Naive thymus-derived CD8-positive, alpha-beta T cell (primary cell): ENCODE results near the gene TFRC. TPM values are rescaled to one million over a fixed set of nuclear protein-coding genes. Genes with fewer than 3 reads are reported as not detected.
A peak's percentile ranks its signal among the peaks of the same experiment; 100 is the strongest.

Experiments
- ATAC-seq, 2 donors: fragments of 150-1000 bp; cut with Tn5 transposase in 1 of 2; sonication (Bioruptor Pico), chemical (Tn5 transposase) in 1 of 2; 1 replicate in 1 of 2; 2 replicates in 1 of 2; pipeline ENCODE4 v1.10.0; 2021; ENCODE audit warnings: mild to moderate bottlenecking in 2 of 2, moderate library complexity in 2 of 2
- POLR2A ChIA-PET: fragments of 350-600 bp; sonication (Branson Sonifier 250); formaldehyde crosslinking; loops from one replicate; lab custom pipeline; 2021; ENCODE audit warnings: antibody characterized with exemption; lab: Charles Lee
- DNase-seq, 10 donors: peaks; one replicate each; pipeline versions ENCODE4 v3.0.0 to v3.0.0-alpha.2; 2020 to 2022
- H3K27ac Mint-ChIP-seq, 10 donors: one replicate each; pipeline ENCODE4 v1.8.0; 2020 to 2022; ENCODE audit warnings: mild to moderate bottlenecking in 10 of 10, mixed read lengths in 10 of 10, moderate library complexity in 4 of 10, inconsistent platforms in 1 of 10
- H3K27me3 Mint-ChIP-seq, 5 donors: one replicate each; pipeline ENCODE4 v1.8.0; 2021 to 2022; ENCODE audit warnings: mixed read lengths in 5 of 5
- H3K36me3 Mint-ChIP-seq, 3 donors: one replicate each; pipeline ENCODE4 v1.8.0; 2020 to 2022; ENCODE audit warnings: mixed read lengths in 3 of 3, mild to moderate bottlenecking in 2 of 3, inconsistent platforms in 1 of 3
- H3K4me1 Mint-ChIP-seq, 4 donors: one replicate each; pipeline ENCODE4 v1.8.0; 2021 to 2022; ENCODE audit warnings: mixed read lengths in 4 of 4
- H3K4me3 Mint-ChIP-seq, 10 donors: one replicate each; pipeline ENCODE4 v1.8.0; 2020 to 2022; ENCODE audit warnings: mild to moderate bottlenecking in 10 of 10, mixed read lengths in 10 of 10, moderate library complexity in 6 of 10, inconsistent platforms in 1 of 10
- H3K9me3 Mint-ChIP-seq, 9 donors: one replicate each; pipeline ENCODE4 v1.8.0; 2020 to 2022; ENCODE audit warnings: mixed read lengths in 9 of 9, mild to moderate bottlenecking in 3 of 9, inconsistent platforms in 1 of 9, moderate library complexity in 1 of 9
- polyA plus RNA-seq, 3 donors: library from polyadenylated mRNA; unstranded; fragments of 300-500 nt; fragmentation: Illumina TruSeq; gene quantifications; one replicate each; pipeline ENCODE4 v1.2.3, GENCODE V29; 2021
- total RNA-seq, 8 experiments: library from RNA in 2 of 8; stranded (reverse) in 2 of 8; gene quantifications; one replicate each; pipeline ENCODE4 v1.2.3 and lab custom pipeline; 2021 to 2026

The TFRC gene
- total and polyA plus RNA-seq, 5 experiments from 2014 or later, result 7.1 to 55.9 (median 14.5) TPM

- DNase-seq, result no peak
- Mint-ChIP-seq H3K4me3 (no peak overlapping the region), H3K9me3 (no peaks in the 10 kb centered on the region), H3K36me3 (peaks cover 9 to 95% (median 24%) of the 10 kb centered on the region in 3 donors), H3K4me1 (no peaks in the 10 kb centered on the region), H3K27me3 (no peaks in the 10 kb centered on the region), H3K27ac (peak overlapping the region in 1 of 10 donors; percentile 55)
- no peak for ATAC-seq
- POLR2A ChIA-PET, result no interaction called here
These were observed 26.1 kb downstream of the TFRC start for GRCh38 chr3:196055683-196056270.

DNA sequence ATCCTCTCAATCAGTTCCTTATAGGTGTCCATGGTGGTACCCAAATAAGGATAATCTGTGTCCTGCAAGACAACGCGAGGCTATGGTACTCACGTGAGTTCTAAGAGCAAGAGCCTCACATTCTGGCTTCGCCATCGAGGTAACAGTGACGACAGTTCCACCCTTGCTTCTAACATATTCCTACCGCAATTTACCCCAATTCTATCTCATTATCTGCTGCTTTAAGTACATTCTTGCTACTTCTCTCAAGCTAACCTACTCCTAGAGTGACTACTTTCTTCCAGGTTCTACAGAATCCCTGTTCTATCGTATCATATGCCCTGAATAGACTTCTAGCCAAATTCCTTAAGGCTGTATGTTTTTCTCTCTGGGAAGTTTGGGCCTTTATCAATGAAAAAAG lies 26.6 kb downstream of the TFRC start:
- H3K9me3 Mint-ChIP-seq, result no peaks in the 10 kb centered on the region
- DNase-seq, result no peak
- H3K27me3 Mint-ChIP-seq, result no peaks in the 10 kb centered on the region
- no peak for ATAC-seq
- peak overlapping the region in 1 of 10 donors; percentile 55 for H3K27ac Mint-ChIP-seq
- H3K4me3 Mint-ChIP-seq, result no peak overlapping the region
- peaks cover 9 to 95% (median 22%) of the 10 kb centered on the region in 3 donors for H3K36me3 Mint-ChIP-seq
- POLR2A ChIA-PET, result interaction anchor here (0.5 kb wide), 1 partner anchor 10 kb away, joined by 3 read pairs; no protein-coding TSS in a partner anchor
- no peaks in the 10 kb centered on the region for H3K4me1 Mint-ChIP-seq

- DNase-seq (no peak), ATAC-seq (no peak)
- POLR2A ChIA-PET, result interaction anchor here (0.5 kb wide), 1 partner anchor 10 kb away, joined by 3 read pairs; no protein-coding TSS in a partner anchor
- Mint-ChIP-seq H3K36me3 (peaks cover 9 to 95% (median 18%) of the 10 kb centered on the region in 3 donors), H3K4me3 (no peak overlapping the region), H3K27ac (peak overlapping the region in 3 of 10 donors; percentile 14 to 43 (median 25)), H3K27me3 (no peaks in the 10 kb centered on the region), H3K4me1 (no peaks in the 10 kb centered on the region), H3K9me3 (no peaks in the 10 kb centered on the region)
These were observed 27.2 kb downstream of the TFRC start for GRCh38 chr3:196054661-196055060.

- Mint-ChIP-seq H3K4me1 (no peaks in the 10 kb centered on the region), H3K27me3 (no peaks in the 10 kb centered on the region), H3K27ac (peak overlapping the region in 1 of 10 donors; percentile 52), H3K36me3 (peaks cover 9 to 96% (median 17%) of the 10 kb centered on the region in 3 donors), H3K4me3 (no peak overlapping the region), H3K9me3 (no peaks in the 10 kb centered on the region)
- ATAC-seq (no peak), DNase-seq (no peak)
- POLR2A ChIA-PET, result no interaction called here
These were observed 28.4 kb downstream of the TFRC start for GRCh38 chr3:196053487-196053886.

GRCh38 chr3:196051282-196052076 lies 30.4 kb downstream of the TFRC start:
- H3K36me3 Mint-ChIP-seq, result peaks cover 4 to 88% (median 15%) of the 10 kb centered on the region in 3 donors
- POLR2A ChIA-PET, result no interaction called here

DNA sequence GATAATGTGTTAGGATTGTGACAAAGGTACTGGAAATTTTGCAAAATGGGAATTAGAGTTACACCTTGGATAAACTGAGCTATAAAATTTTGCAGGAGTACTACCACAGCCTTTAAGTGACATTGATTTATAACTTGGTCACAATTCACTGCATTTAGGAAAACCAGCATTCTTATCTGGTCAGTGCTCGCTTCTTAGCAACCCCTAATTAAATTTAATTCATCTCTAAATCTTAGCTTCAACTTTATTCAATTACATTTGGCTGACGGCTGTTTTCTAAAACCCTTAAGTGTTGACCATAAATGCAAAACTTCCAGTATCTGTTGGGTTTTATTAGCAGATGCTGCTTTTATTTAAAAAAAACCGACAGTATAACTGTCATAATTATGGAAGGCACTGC lies 31.3 kb downstream of the TFRC start:
- DNase-seq (no peak), ATAC-seq (no peak)
- POLR2A ChIA-PET, result no interaction called here
- Mint-ChIP-seq H3K9me3 (no peaks in the 10 kb centered on the region), H3K27me3 (no peaks in the 10 kb centered on the region), H3K27ac (no peak overlapping the region), H3K36me3 (peaks cover 4 to 81% (median 13%) of the 10 kb centered on the region in 3 donors), H3K4me3 (no peak overlapping the region), H3K4me1 (peaks cover 0 to 1% (median 0%) of the 10 kb centered on the region in 4 donors)

More at GRCh38 chr3:196051282-196052076, 30.4 kb downstream of the TFRC start:
- ATAC-seq, result no peak
- Mint-ChIP-seq H3K9me3 (no peaks in the 10 kb centered on the region), H3K27ac (peak overlapping the region in 4 of 10 donors; percentile 13 to 20 (median 16)), H3K27me3 (no peaks in the 10 kb centered on the region), H3K4me3 (no peak overlapping the region), H3K4me1 (peaks cover 0 to 1% (median 0%) of the 10 kb centered on the region in 4 donors)
- DNase-seq, result no peak

DNA sequence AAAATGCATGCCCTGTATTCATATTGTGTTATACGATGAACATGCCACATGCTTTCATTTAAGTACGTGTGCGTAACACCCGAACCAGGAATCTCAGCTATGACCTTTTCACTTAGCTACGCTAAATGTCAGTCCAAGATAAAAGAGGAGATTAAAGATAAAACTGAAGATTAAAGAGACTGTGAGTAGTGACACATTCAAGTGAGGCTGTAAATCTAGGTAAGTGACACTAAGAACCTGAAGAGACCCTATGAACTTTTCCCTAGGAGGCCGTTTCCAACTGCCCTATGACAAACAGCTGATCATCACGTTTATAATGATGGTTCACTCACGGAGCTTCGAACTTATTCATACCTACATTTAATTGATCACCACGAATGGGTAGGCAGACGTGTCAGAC lies 32.2 kb downstream of the TFRC start:
- no peaks in the 10 kb centered on the region for H3K9me3 Mint-ChIP-seq
- POLR2A ChIA-PET, result no interaction called here
- peaks cover 0 to 1% (median 0%) of the 10 kb centered on the region in 4 donors for H3K4me1 Mint-ChIP-seq
- DNase-seq, result no peak
- H3K4me3 Mint-ChIP-seq, result no peak overlapping the region
- ATAC-seq, result no peak
- peaks cover 3 to 72% (median 17%) of the 10 kb centered on the region in 3 donors for H3K36me3 Mint-ChIP-seq
- H3K27ac Mint-ChIP-seq, result peak overlapping the region in 7 of 10 donors; percentile 15 to 76 (median 53)
- H3K27me3 Mint-ChIP-seq, result no peaks in the 10 kb centered on the region

GRCh38 chr3:196048922-196049598 lies 32.8 kb downstream of the TFRC start:
- no peak for DNase-seq
- POLR2A ChIA-PET, result interaction anchor here (0.9 kb wide), 1 partner anchor 269 kb away, joined by 4 read pairs; the partner anchor contains the start of gene DYNLT2B
- Mint-ChIP-seq H3K36me3 (peaks cover 0 to 70% (median 16%) of the 10 kb centered on the region in 3 donors), H3K27ac (peak overlapping the region in 5 of 10 donors; percentile 15 to 47 (median 28)), H3K9me3 (no peaks in the 10 kb centered on the region), H3K4me1 (peaks cover 0 to 1% (median 0%) of the 10 kb centered on the region in 4 donors), H3K4me3 (no peak overlapping the region), H3K27me3 (no peaks in the 10 kb centered on the region)
- no peak for ATAC-seq

- H3K9me3 Mint-ChIP-seq, result peaks cover 0 to 5% (median 0%) of the 10 kb centered on the region in 9 donors
- peak overlapping the region in 3 of 10 donors; percentile 25 to 41 (median 40) for H3K27ac Mint-ChIP-seq
- H3K4me1 Mint-ChIP-seq, result peaks cover 0 to 1% (median 0%) of the 10 kb centered on the region in 4 donors
- no peak overlapping the region for H3K4me3 Mint-ChIP-seq
- DNase-seq (no peak), ATAC-seq (no peak)
- H3K27me3 Mint-ChIP-seq, result no peaks in the 10 kb centered on the region
- peaks cover 0 to 58% (median 11%) of the 10 kb centered on the region in 3 donors for H3K36me3 Mint-ChIP-seq
- POLR2A ChIA-PET, result no interaction called here
These were observed 34.4 kb downstream of the TFRC start for GRCh38 chr3:196047391-196048030.

DNA sequence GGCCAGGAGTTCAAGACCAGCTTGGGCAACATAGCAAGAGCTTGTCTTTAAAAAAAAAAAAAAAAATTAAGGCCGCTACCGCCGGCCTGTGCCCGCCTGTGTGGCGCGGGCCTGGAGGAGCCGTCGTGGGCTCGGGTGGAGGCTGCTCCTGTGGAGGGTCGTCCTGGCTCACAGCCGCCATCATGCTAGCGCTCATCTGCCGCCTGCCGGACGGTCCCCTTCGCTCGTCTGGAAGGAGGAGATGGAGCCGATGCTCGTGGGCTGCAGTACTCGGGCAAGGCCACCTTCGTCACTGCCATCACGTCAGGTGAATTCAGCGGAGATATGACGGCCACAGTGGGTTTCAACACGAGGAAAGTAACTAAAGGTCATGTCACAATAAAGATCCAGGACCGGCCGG lies 37.4 kb downstream of the TFRC start:
- DNase-seq, result no peak
- Mint-ChIP-seq H3K4me3 (no peak overlapping the region), H3K36me3 (peaks cover 10 to 30% (median 15%) of the 10 kb centered on the region in 3 donors), H3K4me1 (peaks cover 0 to 1% (median 0%) of the 10 kb centered on the region in 4 donors), H3K27me3 (no peaks in the 10 kb centered on the region), H3K27ac (no peak overlapping the region), H3K9me3 (peaks cover 0 to 20% (median 9%) of the 10 kb centered on the region in 9 donors)
- POLR2A ChIA-PET, result no interaction called here
- ATAC-seq, result no peak

DNA sequence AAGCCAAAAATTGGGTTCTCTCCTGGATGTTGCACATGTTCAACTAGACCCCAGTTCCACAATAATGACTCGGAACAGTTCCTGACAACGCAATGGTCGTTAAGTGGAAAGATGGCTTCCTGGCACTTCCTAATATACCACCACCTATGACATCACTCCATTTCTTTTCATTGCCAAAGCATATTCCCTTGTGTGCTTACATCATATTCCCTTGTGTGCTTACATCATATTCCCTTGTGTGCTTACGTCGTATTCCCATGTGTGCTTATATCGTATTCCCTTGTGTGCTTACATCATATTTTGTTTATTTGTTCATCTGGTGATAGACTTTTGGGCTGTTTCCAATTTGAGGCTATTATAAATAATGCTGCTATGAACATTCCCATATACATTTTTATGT lies 39.2 kb downstream of the TFRC start:
- Mint-ChIP-seq H3K4me3 (no peak overlapping the region), H3K27ac (no peak overlapping the region), H3K36me3 (peaks cover 13 to 15% (median 14%) of the 10 kb centered on the region in 3 donors), H3K9me3 (peaks cover 0 to 25% (median 11%) of the 10 kb centered on the region in 9 donors), H3K27me3 (no peaks in the 10 kb centered on the region), H3K4me1 (peaks cover 0 to under 1% (median 0%) of the 10 kb centered on the region in 4 donors)
- DNase-seq (no peak), ATAC-seq (no peak)
- POLR2A ChIA-PET, result no interaction called here

DNA sequence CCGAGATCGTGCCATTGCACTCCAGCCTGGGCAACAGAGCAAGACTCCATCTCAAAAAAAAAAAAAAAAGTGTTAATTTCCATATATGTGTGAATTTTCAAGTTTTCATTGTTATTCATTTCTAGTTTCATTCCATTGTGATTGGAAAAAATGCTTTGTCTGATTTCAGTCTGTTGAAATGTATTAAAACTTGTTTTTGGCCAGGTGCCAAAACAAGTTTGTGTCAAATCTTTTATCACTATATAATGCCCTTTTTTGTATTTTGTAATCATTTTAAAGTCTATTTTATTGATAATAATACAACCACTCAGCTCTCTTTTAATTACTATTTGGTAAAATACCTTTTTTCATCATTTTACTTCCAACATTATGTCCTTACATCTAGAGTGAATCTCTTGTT lies 42.5 kb downstream of the TFRC start:
- DNase-seq (no peak), ATAC-seq (no peak)
- peaks cover 0 to 27% (median 11%) of the 10 kb centered on the region in 9 donors for H3K9me3 Mint-ChIP-seq
- no peaks in the 10 kb centered on the region for H3K27me3 Mint-ChIP-seq
- no peak overlapping the region for H3K4me3 Mint-ChIP-seq
- peaks cover 4 to 15% (median 8%) of the 10 kb centered on the region in 3 donors for H3K36me3 Mint-ChIP-seq
- POLR2A ChIA-PET, result no interaction called here
- H3K4me1 Mint-ChIP-seq, result no peaks in the 10 kb centered on the region
- no peak overlapping the region for H3K27ac Mint-ChIP-seq
